DOHH2 (cell line): ENCODE results near the gene CATSPERD.

ENCODE experiments used
- H3F3A ChIP-seq: fragments of 200-600 bp; sonication (generic), shearing (Covaris generic); 2 replicates; pipeline ENCODE4 v1.6.0; 2016; ENCODE audit warnings: antibody characterized with exemption, mild to moderate bottlenecking; ENCODE audit not compliant: control insufficient read depth, insufficient read depth
- H3K27ac ChIP-seq: fragments of 200-600 bp; sonication (generic); 2 replicates; pipeline ENCODE4 v1.5.1; 2014; ENCODE audit warnings: low read depth, mild to moderate bottlenecking, low read length, moderate library complexity
- H3K27me3 ChIP-seq: fragments of 200-600 bp; sonication (generic); 2 replicates; pipeline ENCODE4 v1.6.1; 2014; ENCODE audit warnings: mild to moderate bottlenecking, low read length, mixed read lengths; ENCODE audit not compliant: control insufficient read depth
- H3K36me3 ChIP-seq: fragments of 200-600 bp; sonication (generic); 2 replicates; pipeline ENCODE4 v1.6.1; 2014; ENCODE audit warnings: mild to moderate bottlenecking, low read length, moderate library complexity, mixed read lengths; ENCODE audit not compliant: control insufficient read depth
- H3K4me1 ChIP-seq: fragments of 200-600 bp; sonication (generic); 2 replicates; pipeline ENCODE4 v1.6.1; 2014; ENCODE audit warnings: mild to moderate bottlenecking, low read length, mixed read lengths; ENCODE audit not compliant: control insufficient read depth
- H3K4me2 ChIP-seq: fragments of 200-600 bp; sonication (generic); 2 replicates; pipeline ENCODE4 v1.6.0; 2014; ENCODE audit warnings: mild to moderate bottlenecking, low read length, moderate library complexity
- H3K4me3 ChIP-seq: fragments of 200-600 bp; sonication (generic); 2 replicates; pipeline ENCODE4 v1.5.1; 2014; ENCODE audit warnings: mild to moderate bottlenecking, low read length, mixed read lengths
- H3K79me2 ChIP-seq: fragments of 200-600 bp; sonication (generic); 2 replicates; pipeline ENCODE4 v1.6.1; 2014; ENCODE audit warnings: mild to moderate bottlenecking, low read length, mixed read lengths; ENCODE audit not compliant: control insufficient read depth
- H3K9me2 ChIP-seq: fragments of 200-600 bp; sonication (generic); replicated peaks from 2 replicates; pipeline ENCODE4 v1.6.1; 2014; ENCODE audit warnings: mild to moderate bottlenecking, low read length, mixed read lengths; ENCODE audit not compliant: control insufficient read depth
- H3K9me3 ChIP-seq: fragments of 200-600 bp; sonication (generic); 2 replicates; pipeline ENCODE4 v1.6.1; 2014; ENCODE audit warnings: antibody characterized with exemption, low read length, mixed read lengths; ENCODE audit not compliant: control insufficient read depth, insufficient read depth
- H4K20me1 ChIP-seq: fragments of 200-600 bp; sonication (generic); 2 replicates; pipeline ENCODE4 v1.6.0; 2014; ENCODE audit warnings: low read depth, mild to moderate bottlenecking, antibody characterized with exemption, low read length, moderate library complexity; ENCODE audit not compliant: control insufficient read depth, insufficient read depth
- CTCF ChIP-seq: fragments of 200-600 bp; sonication (generic); IDR thresholded peaks from one replicate; pipeline ENCODE4 v1.5.1; 2014; ENCODE audit warnings: antibody characterized with exemption, mild to moderate bottlenecking, low read depth, low read length; ENCODE audit not compliant: poor library complexity, severe bottlenecking
- EZH2phosphoT487 ChIP-seq: fragments of 200-600 bp; sonication (generic); IDR thresholded peaks from 2 replicates; pipeline ENCODE4 v1.6.1; 2017; ENCODE audit warnings: borderline replicate concordance, mild to moderate bottlenecking, antibody characterized with exemption, low read length, moderate library complexity, mixed read lengths

Gene CATSPERD

GRCh38 chr19:5718037-5718578, 2.3 kb upstream of the CATSPERD start:
- TF ChIP-seq EZH2phosphoT487 (no peak), CTCF (no peak)
- Histone ChIP-seq H3K27me3 (no peaks in the 10 kb centered on the region), H3K79me2 (peaks cover 66% of the 10 kb centered on the region), H3K4me1 (peaks cover 24% of the 10 kb centered on the region), H3K27ac (peak overlapping the region; percentile 84; the same call in 1 of the 2 replicates), H3F3A (no peaks in the 10 kb centered on the region), H3K9me3 (no peaks in the 10 kb centered on the region), H3K36me3 (peaks cover 56% of the 10 kb centered on the region), H3K9me2 (no peaks in the 10 kb centered on the region), H3K4me2 (peak overlapping the region; percentile 69), H4K20me1 (peaks cover 9% of the 10 kb centered on the region; the same call in 1 of the 2 replicates), H3K4me3 (peak overlapping the region; percentile 73)

DNA sequence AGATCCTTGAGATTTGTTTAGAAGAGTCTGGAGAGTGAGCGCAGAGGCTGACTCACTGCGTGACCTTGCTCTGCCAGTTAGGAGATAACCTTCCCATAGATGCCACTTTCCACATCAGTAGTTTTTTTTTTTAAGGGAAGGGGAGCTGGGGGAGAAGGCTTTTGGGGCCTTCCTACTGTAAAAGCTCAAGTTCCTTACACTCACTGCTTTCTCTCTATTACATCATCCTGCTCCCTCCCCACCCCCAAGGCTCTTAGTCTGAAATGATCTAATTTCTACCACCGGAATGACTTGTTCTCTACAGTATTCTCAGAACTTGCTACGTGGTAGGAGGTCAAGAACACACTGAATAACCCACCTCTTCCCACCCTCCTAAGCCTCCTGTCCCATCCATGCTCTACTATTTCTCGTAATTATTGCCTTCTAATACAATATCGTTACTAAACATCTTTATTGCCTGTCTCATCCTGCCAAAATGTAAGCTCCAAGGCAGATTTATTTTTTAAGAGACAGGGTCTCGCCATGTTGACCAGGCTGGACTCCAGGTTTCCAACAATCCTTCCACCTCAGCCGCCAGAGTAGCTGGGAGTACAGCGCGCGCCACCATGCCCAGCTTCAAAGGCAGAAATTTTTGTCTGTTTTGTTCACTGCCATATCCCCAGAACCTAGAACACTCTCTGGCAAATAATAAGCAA, 1.7 kb upstream of the CATSPERD start:
- Histone ChIP-seq H3K4me1 (peaks cover 24% of the 10 kb centered on the region), H4K20me1 (peaks cover 9% of the 10 kb centered on the region; the same call in 1 of the 2 replicates), H3K79me2 (peaks cover 60% of the 10 kb centered on the region), H3K4me2 (peak overlapping the region; percentile 69), H3K9me2 (no peaks in the 10 kb centered on the region), H3K4me3 (peak overlapping the region; percentile 73), H3F3A (no peaks in the 10 kb centered on the region), H3K9me3 (no peaks in the 10 kb centered on the region), H3K27ac (peak overlapping the region; percentile 84), H3K27me3 (no peaks in the 10 kb centered on the region), H3K36me3 (peaks cover 50% of the 10 kb centered on the region)
- TF ChIP-seq CTCF (no peak), EZH2phosphoT487 (no peak)

GRCh38 chr19:5719274-5719960, 1.0 kb upstream of the CATSPERD start:
- Histone ChIP-seq H3K9me3 (no peaks in the 10 kb centered on the region), H3K27ac (peak overlapping the region; percentile 84), H3F3A (no peaks in the 10 kb centered on the region), H3K4me3 (peak overlapping the region; percentile 73), H3K79me2 (peaks cover 54% of the 10 kb centered on the region), H3K27me3 (no peaks in the 10 kb centered on the region), H3K36me3 (peaks cover 45% of the 10 kb centered on the region), H4K20me1 (peaks cover 9% of the 10 kb centered on the region; the same call in 1 of the 2 replicates), H3K4me1 (peaks cover 24% of the 10 kb centered on the region), H3K4me2 (peak overlapping the region; percentile 69), H3K9me2 (no peaks in the 10 kb centered on the region)
- TF ChIP-seq CTCF = no peak
- no peak for TF ChIP-seq EZH2phosphoT487
